SK-N-SH (cell line): ENCODE measurements around the gene CUL1.

Experiments used
- CHD2 ChIP-seq: fragments of 150-350 bp; IDR thresholded peaks from 2 replicates; pipeline ENCODE4 v1.6.1; 2018; ENCODE audit warnings: low read length; ENCODE audit not compliant: partially characterized antibody
- EZH2phosphoT487 ChIP-seq: fragments of 200-600 bp; sonication (generic); IDR thresholded peaks from 2 replicates; pipeline ENCODE4 v1.6.1; 2017; ENCODE audit warnings: low read depth, mixed run types, mild to moderate bottlenecking, antibody characterized with exemption, moderate library complexity, borderline replicate concordance
- NFIC ChIP-seq: IDR thresholded peaks from 2 replicates; pipeline ENCODE4 v1.4.0; 2012; ENCODE audit warnings: borderline replicate concordance
- POLR2AphosphoS5 ChIP-seq: IDR thresholded peaks from 2 replicates; pipeline ENCODE4 v1.6.1; 2012; ENCODE audit warnings: low read depth, low read length
- RAD21 ChIP-seq: IDR thresholded peaks from 2 replicates; pipeline ENCODE4 v1.6.1; 2012; ENCODE audit warnings: mild to moderate bottlenecking, low read length
- RXRA ChIP-seq: IDR thresholded peaks from 2 replicates; pipeline ENCODE4 v1.4.0; 2012; ENCODE audit warnings: low read depth, mild to moderate bottlenecking, borderline replicate concordance
- TAF1 ChIP-seq: IDR thresholded peaks from 2 replicates; pipeline ENCODE4 v1.6.1; 2012; ENCODE audit warnings: low read depth, mild to moderate bottlenecking, low read length, moderate library complexity, borderline replicate concordance
- TCF12 ChIP-seq: IDR thresholded peaks from 2 replicates; pipeline ENCODE4 v1.4.0; 2012
- TF ChIP-seq, protein P1 (sequence below): fragments of 200-600 bp; sonication (generic); IDR thresholded peaks from 2 replicates; pipeline ENCODE4 v1.6.1; 2017; ENCODE audit warnings: antibody characterized with exemption, mild to moderate bottlenecking, moderate library complexity
- TF ChIP-seq, protein P2 (sequence below): IDR thresholded peaks from 2 replicates; pipeline ENCODE4 v1.6.1; 2012; ENCODE audit warnings: mild to moderate bottlenecking, low read depth, low read length, moderate library complexity
- TF ChIP-seq, protein P3 (sequence below): IDR thresholded peaks from 2 replicates; pipeline ENCODE4 v1.4.0; 2012; ENCODE audit warnings: low read depth, borderline replicate concordance

DNA sequence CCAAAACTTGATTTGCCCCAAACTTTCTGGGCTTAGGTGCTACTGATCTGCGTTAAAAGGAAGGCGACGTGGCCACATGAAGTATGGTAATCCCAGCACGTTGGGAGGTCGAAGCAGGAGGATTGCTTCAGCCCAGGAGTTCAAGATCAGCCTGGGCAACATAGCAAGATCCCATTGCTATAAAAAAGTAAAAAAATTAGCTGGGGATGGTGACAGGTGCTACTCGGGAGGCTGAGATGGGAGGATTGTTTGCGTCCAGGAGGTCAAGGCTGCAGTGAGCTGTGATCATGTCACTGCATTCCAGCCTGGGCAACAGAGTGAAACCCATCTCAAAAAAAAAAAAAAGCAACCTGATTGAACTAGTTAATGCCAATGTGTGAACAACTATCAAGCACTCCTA, 5.1 kb upstream of the CUL1 start:
- TF ChIP-seq, protein P1, sequence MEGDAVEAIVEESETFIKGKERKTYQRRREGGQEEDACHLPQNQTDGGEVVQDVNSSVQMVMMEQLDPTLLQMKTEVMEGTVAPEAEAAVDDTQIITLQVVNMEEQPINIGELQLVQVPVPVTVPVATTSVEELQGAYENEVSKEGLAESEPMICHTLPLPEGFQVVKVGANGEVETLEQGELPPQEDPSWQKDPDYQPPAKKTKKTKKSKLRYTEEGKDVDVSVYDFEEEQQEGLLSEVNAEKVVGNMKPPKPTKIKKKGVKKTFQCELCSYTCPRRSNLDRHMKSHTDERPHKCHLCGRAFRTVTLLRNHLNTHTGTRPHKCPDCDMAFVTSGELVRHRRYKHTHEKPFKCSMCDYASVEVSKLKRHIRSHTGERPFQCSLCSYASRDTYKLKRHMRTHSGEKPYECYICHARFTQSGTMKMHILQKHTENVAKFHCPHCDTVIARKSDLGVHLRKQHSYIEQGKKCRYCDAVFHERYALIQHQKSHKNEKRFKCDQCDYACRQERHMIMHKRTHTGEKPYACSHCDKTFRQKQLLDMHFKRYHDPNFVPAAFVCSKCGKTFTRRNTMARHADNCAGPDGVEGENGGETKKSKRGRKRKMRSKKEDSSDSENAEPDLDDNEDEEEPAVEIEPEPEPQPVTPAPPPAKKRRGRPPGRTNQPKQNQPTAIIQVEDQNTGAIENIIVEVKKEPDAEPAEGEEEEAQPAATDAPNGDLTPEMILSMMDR = no peak
- TF ChIP-seq, protein P2, sequence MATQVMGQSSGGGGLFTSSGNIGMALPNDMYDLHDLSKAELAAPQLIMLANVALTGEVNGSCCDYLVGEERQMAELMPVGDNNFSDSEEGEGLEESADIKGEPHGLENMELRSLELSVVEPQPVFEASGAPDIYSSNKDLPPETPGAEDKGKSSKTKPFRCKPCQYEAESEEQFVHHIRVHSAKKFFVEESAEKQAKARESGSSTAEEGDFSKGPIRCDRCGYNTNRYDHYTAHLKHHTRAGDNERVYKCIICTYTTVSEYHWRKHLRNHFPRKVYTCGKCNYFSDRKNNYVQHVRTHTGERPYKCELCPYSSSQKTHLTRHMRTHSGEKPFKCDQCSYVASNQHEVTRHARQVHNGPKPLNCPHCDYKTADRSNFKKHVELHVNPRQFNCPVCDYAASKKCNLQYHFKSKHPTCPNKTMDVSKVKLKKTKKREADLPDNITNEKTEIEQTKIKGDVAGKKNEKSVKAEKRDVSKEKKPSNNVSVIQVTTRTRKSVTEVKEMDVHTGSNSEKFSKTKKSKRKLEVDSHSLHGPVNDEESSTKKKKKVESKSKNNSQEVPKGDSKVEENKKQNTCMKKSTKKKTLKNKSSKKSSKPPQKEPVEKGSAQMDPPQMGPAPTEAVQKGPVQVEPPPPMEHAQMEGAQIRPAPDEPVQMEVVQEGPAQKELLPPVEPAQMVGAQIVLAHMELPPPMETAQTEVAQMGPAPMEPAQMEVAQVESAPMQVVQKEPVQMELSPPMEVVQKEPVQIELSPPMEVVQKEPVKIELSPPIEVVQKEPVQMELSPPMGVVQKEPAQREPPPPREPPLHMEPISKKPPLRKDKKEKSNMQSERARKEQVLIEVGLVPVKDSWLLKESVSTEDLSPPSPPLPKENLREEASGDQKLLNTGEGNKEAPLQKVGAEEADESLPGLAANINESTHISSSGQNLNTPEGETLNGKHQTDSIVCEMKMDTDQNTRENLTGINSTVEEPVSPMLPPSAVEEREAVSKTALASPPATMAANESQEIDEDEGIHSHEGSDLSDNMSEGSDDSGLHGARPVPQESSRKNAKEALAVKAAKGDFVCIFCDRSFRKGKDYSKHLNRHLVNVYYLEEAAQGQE = no peak
- no peak for TF ChIP-seq NFIC
- TF ChIP-seq TAF1 = no peak
- TF ChIP-seq POLR2AphosphoS5 = no peak
- TF ChIP-seq TCF12 = no peak
- TF ChIP-seq CHD2 = no peak
- TF ChIP-seq, protein P3, sequence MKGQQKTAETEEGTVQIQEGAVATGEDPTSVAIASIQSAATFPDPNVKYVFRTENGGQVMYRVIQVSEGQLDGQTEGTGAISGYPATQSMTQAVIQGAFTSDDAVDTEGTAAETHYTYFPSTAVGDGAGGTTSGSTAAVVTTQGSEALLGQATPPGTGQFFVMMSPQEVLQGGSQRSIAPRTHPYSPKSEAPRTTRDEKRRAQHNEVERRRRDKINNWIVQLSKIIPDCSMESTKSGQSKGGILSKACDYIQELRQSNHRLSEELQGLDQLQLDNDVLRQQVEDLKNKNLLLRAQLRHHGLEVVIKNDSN = no peak
- TF ChIP-seq EZH2phosphoT487 = no peak
- no peak for TF ChIP-seq RXRA
- TF ChIP-seq RAD21 = no peak
